Calu3 (cell line): ENCODE measurements around the gene CTTNBP2NL. TPM values are rescaled to one million over a fixed set of nuclear protein-coding genes. Genes with fewer than 3 reads are reported as not detected.

Source experiments
- BruUV-seq: library from RNA; stranded (reverse); fragments of 400-500 nt; replicated peaks from 2 replicates; lab custom pipeline; 2021; lab: Mats Ljungman, UMichigan
- CTCF ChIA-PET: fragments of 300-600 bp; sonication (Branson Sonifier 250); formaldehyde crosslinking; loops from one replicate; lab custom pipeline; 2022; ENCODE audit warnings: antibody characterized with exemption; lab: Charles Lee
- DNase-seq: peaks from one replicate; pipeline ENCODE4 v3.0.0; 2022
- H3K27ac Mint-ChIP-seq: one replicate; pipeline ENCODE4 v1.8.0; 2022; ENCODE audit warnings: mixed read lengths; ENCODE audit not compliant: unreplicated experiment
- H3K27me3 Mint-ChIP-seq: one replicate; pipeline ENCODE4 v1.8.0; 2022; ENCODE audit warnings: mixed read lengths; ENCODE audit not compliant: unreplicated experiment
- H3K36me3 Mint-ChIP-seq: one replicate; pipeline ENCODE4 v1.8.0; 2022; ENCODE audit warnings: mild to moderate bottlenecking, moderate library complexity, mixed read lengths; ENCODE audit not compliant: insufficient read depth, unreplicated experiment
- H3K4me1 Mint-ChIP-seq: one replicate; pipeline ENCODE4 v1.8.0; 2022; ENCODE audit warnings: mild to moderate bottlenecking, low read depth, mixed read lengths; ENCODE audit not compliant: unreplicated experiment
- H3K4me3 Mint-ChIP-seq: one replicate; pipeline ENCODE4 v1.8.0; 2022; ENCODE audit warnings: mild to moderate bottlenecking, low read depth, moderate library complexity, mixed read lengths; ENCODE audit not compliant: unreplicated experiment
- H3K9me3 Mint-ChIP-seq: one replicate; pipeline ENCODE4 v1.8.0; 2022; ENCODE audit warnings: low read depth, mixed read lengths; ENCODE audit not compliant: unreplicated experiment
- intact Hi-C: fragments of 100-400 bp; cut with micrococcal nuclease; formaldehyde crosslinking; loops from one replicate; pipeline ENCODE4 v1.10.0; 2022; ENCODE audit not compliant: unreplicated experiment
- total RNA-seq: library from RNA; stranded (reverse); gene quantifications from 2 replicates; pipeline ENCODE4 v1.2.3, GENCODE V29; 2022
- TF ChIP-seq, protein P1 (sequence below): fragments of 200-600 bp; IDR thresholded peaks from one replicate; pipeline ENCODE4 v1.8.0; 2022; ENCODE audit warnings: antibody characterized with exemption; ENCODE audit not compliant: unreplicated experiment

Gene CTTNBP2NL
- total RNA-seq, 1 experiment from 2014 or later, result 48.9 TPM

DNA sequence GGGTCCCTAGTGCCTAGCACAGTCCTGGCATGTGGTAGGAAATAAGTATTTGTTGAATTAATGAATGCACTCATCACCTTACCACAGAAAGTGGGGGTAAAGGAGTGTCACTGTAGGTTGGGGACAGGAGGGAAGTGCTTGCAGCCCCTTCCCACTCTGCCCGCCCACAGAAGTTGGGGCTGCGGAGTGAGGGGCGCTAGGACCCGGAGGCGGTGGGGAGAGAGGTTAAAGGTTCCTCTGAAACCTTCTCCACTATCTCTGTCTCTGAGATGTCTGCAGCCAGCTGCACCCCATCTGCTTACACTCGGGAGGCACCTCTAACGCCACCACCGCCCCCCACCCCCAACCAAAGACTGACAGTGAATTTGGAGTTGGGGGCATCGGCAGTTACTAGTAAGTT is 111.3 kb downstream of the CTTNBP2NL start:
- H3K4me1 Mint-ChIP-seq, result no peaks in the 10 kb centered on the region
- peaks cover 17% of the 10 kb centered on the region for H3K36me3 Mint-ChIP-seq
- BruUV-seq, result no TSS peak
- H3K27me3 Mint-ChIP-seq, result peaks cover 41% of the 10 kb centered on the region
- no peak for DNase-seq
- intact Hi-C loops, result loop anchor here (10.0 kb wide), 1 partner anchor 107 kb away; the partner anchor contains the start of genes CAPZA1 and ST7L
- peak overlapping the region; percentile 69 for H3K4me3 Mint-ChIP-seq
- CTCF ChIA-PET, result no interaction called here
- TF ChIP-seq, protein P1, sequence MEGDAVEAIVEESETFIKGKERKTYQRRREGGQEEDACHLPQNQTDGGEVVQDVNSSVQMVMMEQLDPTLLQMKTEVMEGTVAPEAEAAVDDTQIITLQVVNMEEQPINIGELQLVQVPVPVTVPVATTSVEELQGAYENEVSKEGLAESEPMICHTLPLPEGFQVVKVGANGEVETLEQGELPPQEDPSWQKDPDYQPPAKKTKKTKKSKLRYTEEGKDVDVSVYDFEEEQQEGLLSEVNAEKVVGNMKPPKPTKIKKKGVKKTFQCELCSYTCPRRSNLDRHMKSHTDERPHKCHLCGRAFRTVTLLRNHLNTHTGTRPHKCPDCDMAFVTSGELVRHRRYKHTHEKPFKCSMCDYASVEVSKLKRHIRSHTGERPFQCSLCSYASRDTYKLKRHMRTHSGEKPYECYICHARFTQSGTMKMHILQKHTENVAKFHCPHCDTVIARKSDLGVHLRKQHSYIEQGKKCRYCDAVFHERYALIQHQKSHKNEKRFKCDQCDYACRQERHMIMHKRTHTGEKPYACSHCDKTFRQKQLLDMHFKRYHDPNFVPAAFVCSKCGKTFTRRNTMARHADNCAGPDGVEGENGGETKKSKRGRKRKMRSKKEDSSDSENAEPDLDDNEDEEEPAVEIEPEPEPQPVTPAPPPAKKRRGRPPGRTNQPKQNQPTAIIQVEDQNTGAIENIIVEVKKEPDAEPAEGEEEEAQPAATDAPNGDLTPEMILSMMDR, result no peak
- H3K27ac Mint-ChIP-seq, result no peak overlapping the region
- no peaks in the 10 kb centered on the region for H3K9me3 Mint-ChIP-seq

DNA sequence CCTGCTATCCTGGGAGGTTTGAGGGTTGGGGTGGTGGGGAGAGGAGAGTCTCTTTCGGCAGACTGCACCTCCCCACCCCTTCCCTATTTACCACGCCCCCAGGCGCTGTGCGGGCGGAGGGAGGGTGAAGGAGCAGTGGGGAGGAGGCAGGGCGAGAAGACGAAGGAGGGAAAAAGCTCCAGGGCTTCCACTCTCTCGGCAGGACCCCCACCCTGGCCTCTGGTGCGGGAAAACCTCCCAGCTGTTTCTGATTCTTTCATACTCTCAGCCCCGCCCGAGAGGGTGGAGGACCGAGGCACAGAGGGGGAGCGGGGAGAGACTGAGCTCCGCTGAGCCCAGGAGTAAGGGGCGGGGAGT is 111.9 kb downstream of the CTTNBP2NL start:
- Mint-ChIP-seq H3K4me1 (no peaks in the 10 kb centered on the region), H3K4me3 (peak overlapping the region; percentile 69), H3K27ac (no peak overlapping the region), H3K9me3 (no peaks in the 10 kb centered on the region), H3K36me3 (peaks cover 17% of the 10 kb centered on the region), H3K27me3 (peaks cover 36% of the 10 kb centered on the region)
- CTCF ChIA-PET, result no interaction called here
- no TSS peak for BruUV-seq
- TF ChIP-seq, protein P1, result no peak
- intact Hi-C loops, result loop anchor here (10.0 kb wide), 1 partner anchor 107 kb away; the partner anchor contains the start of genes CAPZA1 and ST7L
- peak; percentile 13 for DNase-seq

DNA sequence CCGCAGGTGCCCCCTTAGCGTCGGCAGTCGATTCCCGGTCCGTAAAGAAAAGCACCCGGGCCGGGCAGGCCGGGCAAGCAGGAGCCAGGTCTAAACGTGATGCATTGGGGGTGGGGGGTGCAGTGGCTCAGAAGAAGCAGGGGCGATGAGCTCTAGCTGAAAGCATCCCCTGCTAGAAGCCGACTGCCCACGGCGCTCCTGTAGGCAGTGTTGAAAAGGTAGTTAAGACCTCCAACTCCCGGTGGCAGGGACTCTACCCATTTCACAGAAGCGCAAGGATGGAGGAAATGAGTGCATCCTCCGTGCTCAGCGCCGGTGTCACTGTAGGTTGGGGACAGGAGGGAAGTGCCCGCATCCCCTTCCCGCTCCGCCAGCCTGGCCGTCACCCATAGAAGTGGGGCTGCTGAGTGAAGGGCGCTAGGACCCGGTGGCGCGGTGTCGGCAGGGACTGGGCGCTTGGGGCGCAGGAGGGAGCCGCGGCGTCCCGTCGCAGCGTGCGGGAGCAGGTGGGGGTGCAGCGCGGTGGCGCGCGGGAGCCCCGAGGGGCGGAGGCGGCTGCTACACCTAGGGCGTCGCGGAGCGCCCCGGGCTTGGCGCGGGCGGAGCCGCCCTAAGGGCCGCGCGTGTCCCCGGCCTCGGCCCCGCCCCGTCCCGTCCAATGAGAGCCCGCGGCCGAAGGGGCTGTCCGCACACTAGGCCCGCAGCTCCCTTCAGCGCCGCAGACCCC is 112.4 kb downstream of the CTTNBP2NL start, which contains the start of gene WNT2B:
Gene WNT2B, plus strand, starts transcription at position 688 of the 727 bp plus-strand sequence. CDS start 298 bp downstream, outside the sequence.
- Mint-ChIP-seq H3K4me3 (peak within 1 kb of the TSS; percentile 69), H3K27ac (peak within 1 kb of the TSS; percentile 16), H3K36me3 (peaks cover 17% of the 10 kb centered on the region), H3K4me1 (no peaks in the 10 kb centered on the region), H3K9me3 (no peaks in the 10 kb centered on the region), H3K27me3 (peaks cover 30% of the 10 kb centered on the region)
- no TSS peak for BruUV-seq
- intact Hi-C loops, result loop anchor here (10.0 kb wide), 1 partner anchor 106 kb away; the partner anchor contains the start of genes CAPZA1 and ST7L
- TF ChIP-seq, protein P1, result no peak
- peak; percentile 40 for DNase-seq
- CTCF ChIA-PET, result no interaction called here

DNA sequence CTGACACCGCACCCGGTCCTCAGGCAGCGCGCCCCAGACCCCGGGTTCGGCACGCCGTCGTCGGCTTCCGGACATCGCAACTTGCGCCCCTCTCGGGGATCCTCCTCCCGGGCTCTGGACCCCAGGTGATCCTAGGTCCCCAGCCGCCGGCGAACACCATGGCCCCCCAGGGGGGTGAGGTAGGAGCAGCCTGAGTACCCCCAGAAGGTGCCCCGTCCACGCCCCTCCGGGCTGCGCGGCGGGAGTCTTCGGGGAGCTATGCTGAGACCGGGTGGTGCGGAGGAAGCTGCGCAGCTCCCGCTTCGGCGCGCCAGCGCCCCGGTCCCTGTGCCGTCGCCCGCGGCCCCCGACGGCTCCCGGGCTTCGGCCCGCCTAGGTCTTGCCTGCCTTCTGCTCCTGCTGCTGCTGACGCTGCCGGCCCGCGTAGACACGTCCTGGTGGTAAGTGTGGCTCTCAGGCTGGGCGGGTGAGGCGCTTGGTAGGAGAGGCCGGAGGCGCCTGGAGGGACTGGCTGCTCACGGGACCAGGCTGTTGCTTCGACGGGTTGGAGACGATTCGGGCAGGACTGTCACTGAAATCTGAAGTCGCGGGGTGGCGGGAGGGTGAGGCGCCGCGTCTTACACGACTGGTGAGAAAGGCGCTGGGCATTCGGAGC is 113.1 kb downstream of the CTTNBP2NL start:
- H3K27me3 Mint-ChIP-seq, result peaks cover 23% of the 10 kb centered on the region
- peaks cover 17% of the 10 kb centered on the region for H3K36me3 Mint-ChIP-seq
- TF ChIP-seq, protein P1, result no peak
- no peaks in the 10 kb centered on the region for H3K9me3 Mint-ChIP-seq
- CTCF ChIA-PET, result no interaction called here
- peak overlapping the region; percentile 69 for H3K4me3 Mint-ChIP-seq
- intact Hi-C loops, result loop anchor here (10.0 kb wide), 1 partner anchor 106 kb away; the partner anchor contains the start of genes CAPZA1 and ST7L
- BruUV-seq, result no TSS peak
- no peaks in the 10 kb centered on the region for H3K4me1 Mint-ChIP-seq
- no peak overlapping the region for H3K27ac Mint-ChIP-seq
- DNase-seq, result peak; percentile 14
